HepG2 (cell line): ENCODE measurements around the gene PLCG1. TPM values are rescaled to one million over a fixed set of nuclear protein-coding genes. Genes with fewer than 3 reads are reported as not detected.

ENCODE experiments used
- ATAC-seq: fragments of 200-7000 bp; cut with Tn5 transposase; 3 replicates; pipeline ENCODE4 v1.9.1; 2020; ENCODE audit warnings: mild to moderate bottlenecking, moderate library complexity
- BruUV-seq: library from RNA; stranded (reverse); fragments of 400-500 nt; replicated peaks from 2 replicates; lab custom pipeline; 2021; lab: Mats Ljungman, UMichigan
- CTCF ChIA-PET: fragments of 300-600 bp; formaldehyde crosslinking; extraction: SDS; loops from one replicate; lab custom pipeline; 2021; ENCODE audit warnings: low total read pairs, inconsistent platforms, low intra/inter-chr PET ratio; lab: Yijun Ruan, JAX
- POLR2A ChIA-PET: fragments of 350-600 bp; sonication (Branson Sonifier 250); formaldehyde crosslinking; loops from one replicate; lab custom pipeline; 2020; ENCODE audit warnings: antibody characterized with exemption, inconsistent platforms; lab: Yijun Ruan, JAX
- DNase-seq: peaks from one replicate; pipeline ENCODE4 v3.0.0-alpha.2; 2015; ENCODE audit warnings: low spot score
- FAIRE-seq: peaks from 3 replicates; lab custom pipeline; 2011; peaks lifted over from hg19 to GRCh38; lab: Jason Lieb, UNC
- H2AFZ ChIP-seq: one replicate; pipeline ENCODE4 v1.6.1; 2011; ENCODE audit warnings: low read length, inconsistent platforms
- H3K27ac ChIP-seq: fragments of 300-600 bp; 3 replicates; pipeline ENCODE4 v1.8.0; 2011; ENCODE audit warnings: mixed run types, mild to moderate bottlenecking, mixed read lengths, low read length, inconsistent platforms; ENCODE audit not compliant: insufficient read depth; ENCODE audit errors: extremely low read length
- H3K27me3 ChIP-seq, 2 experiments: fragments of 200-600 bp in 1 of 2; 2 replicates in 1 of 2; 3 replicates in 1 of 2; pipeline versions ENCODE4 v1.6.0 to v1.8.0; 2011; ENCODE audit warnings: low read length in 2 of 2, mild to moderate bottlenecking in 2 of 2, moderate library complexity in 2 of 2, inconsistent platforms in 1 of 2; ENCODE audit not compliant: insufficient read depth in 2 of 2, control insufficient read depth in 1 of 2
- H3K36me3 ChIP-seq, 2 experiments: fragments of 200-600 bp in 1 of 2; replicated peaks in 1 of 2; 2 replicates in 1 of 2; 3 replicates in 1 of 2; pipeline versions ENCODE4 v1.5.1 to v1.8.0; 2011; ENCODE audit warnings: low read length in 2 of 2, inconsistent platforms in 1 of 2; ENCODE audit not compliant: insufficient read depth in 2 of 2, control insufficient read depth in 1 of 2
- H3K4me1 ChIP-seq: 2 replicates; pipeline ENCODE4 v1.5.1; 2012; ENCODE audit warnings: low read length, inconsistent platforms; ENCODE audit not compliant: insufficient read depth
- H3K4me2 ChIP-seq: 2 replicates; pipeline ENCODE4 v1.6.0; 2011; ENCODE audit warnings: low read depth, low read length, inconsistent platforms
- H3K4me3 ChIP-seq, 3 experiments: fragments of 200-600 bp in 1 of 3; sonication (generic), shearing (Covaris generic) in 1 of 3; replicated peaks in 1 of 3; 2 replicates each; pipeline ENCODE4 v1.5.1; 2011 to 2016; ENCODE audit warnings: low read length in 3 of 3, inconsistent platforms in 2 of 3, low read depth in 2 of 3, mild to moderate bottlenecking in 2 of 3, control low read depth in 1 of 3, mixed read lengths in 1 of 3; ENCODE audit not compliant: insufficient read depth in 1 of 3
- H3K79me2 ChIP-seq: one replicate; pipeline ENCODE4 v1.6.1; 2011; ENCODE audit warnings: low read length, inconsistent platforms; ENCODE audit not compliant: insufficient read depth
- H3K9ac ChIP-seq: 2 replicates; pipeline ENCODE4 v1.6.0; 2011; ENCODE audit warnings: mild to moderate bottlenecking, low read depth, low read length, inconsistent platforms; ENCODE audit not compliant: insufficient read depth
- H3K9me3 ChIP-seq: 2 replicates; pipeline ENCODE4 v1.5.1; 2012; ENCODE audit warnings: mild to moderate bottlenecking, low read length
- H4K20me1 ChIP-seq: 2 replicates; pipeline ENCODE4 v1.6.0; 2011; ENCODE audit warnings: inconsistent platforms, mild to moderate bottlenecking, low read length, moderate library complexity; ENCODE audit not compliant: insufficient read depth
- BHLHE40 ChIP-seq: IDR thresholded peaks from 2 replicates; pipeline ENCODE4 v1.6.1; 2011; ENCODE audit warnings: low read length, improper control_type of control experiment
- CEBPZ ChIP-seq: IDR thresholded peaks from 2 replicates; pipeline ENCODE4 v1.6.1; 2012; ENCODE audit warnings: low read length, improper control_type of control experiment
- ELF1 ChIP-seq: sonication (generic); formaldehyde crosslinking; IDR thresholded peaks from 2 replicates; pipeline ENCODE4 v1.4.0; 2020; ENCODE audit warnings: missing genetic modification reagents
- GABPB1 ChIP-seq: IDR thresholded peaks from 2 replicates; pipeline ENCODE4 v1.6.1; 2016; ENCODE audit warnings: mild to moderate bottlenecking, missing genetic modification reagents, moderate library complexity, missing compliant biosample characterization
- KDM3A ChIP-seq: IDR thresholded peaks from 2 replicates; pipeline ENCODE4 v1.6.1; 2018; ENCODE audit warnings: low read depth, missing compliant biosample characterization
- MAFF ChIP-seq: IDR thresholded peaks from 2 replicates; pipeline ENCODE4 v1.6.1; 2011; ENCODE audit warnings: low read depth, low read length, improper control_type of control experiment
- MEF2D ChIP-seq: sonication (generic); formaldehyde crosslinking; IDR thresholded peaks from 2 replicates; pipeline ENCODE4 v1.5.1; 2020; ENCODE audit warnings: mild to moderate bottlenecking, missing genetic modification reagents
- MYC ChIP-seq: sonication (generic); formaldehyde crosslinking; IDR thresholded peaks from 2 replicates; pipeline ENCODE4 v1.9.0; 2021; ENCODE audit warnings: missing genetic modification reagents, borderline replicate concordance
- NBN ChIP-seq: fragments of 450-650 bp; conservative IDR thresholded peaks from 2 replicates; pipeline ENCODE4 v1.6.1; 2017
- SP1 ChIP-seq, 2 experiments: fragments of 450-650 bp in 1 of 2; sonication (generic) in 1 of 2; formaldehyde crosslinking in 1 of 2; IDR thresholded peaks; 2 replicates each; pipeline versions ENCODE4 v1.4.0 to v1.6.1; 2016 to 2020; ENCODE audit warnings: missing genetic modification reagents in 1 of 2
- YY1 ChIP-seq: IDR thresholded peaks from 2 replicates; pipeline ENCODE4 v1.6.1; 2011; ENCODE audit warnings: low read length, low read depth, moderate library complexity, mild to moderate bottlenecking; ENCODE audit not compliant: insufficient read depth, insufficient replicate concordance
- ZBTB38 ChIP-seq: sonication (generic); formaldehyde crosslinking; IDR thresholded peaks from 2 replicates; pipeline ENCODE4 v1.5.1; 2020; ENCODE audit warnings: mild to moderate bottlenecking, missing genetic modification reagents
- ZBTB4 ChIP-seq: sonication (generic); formaldehyde crosslinking; IDR thresholded peaks from 2 replicates; pipeline ENCODE4 v1.4.0; 2020; ENCODE audit warnings: missing genetic modification reagents, mild to moderate bottlenecking, borderline replicate concordance
- ZNF230 ChIP-seq: sonication (generic); formaldehyde crosslinking; IDR thresholded peaks from 2 replicates; pipeline ENCODE4 v1.4.0; 2020; ENCODE audit warnings: mild to moderate bottlenecking, missing genetic modification reagents
- ZNF446 ChIP-seq: sonication (generic); formaldehyde crosslinking; IDR thresholded peaks from 2 replicates; pipeline ENCODE4 v1.5.0; 2020; ENCODE audit warnings: mild to moderate bottlenecking, missing genetic modification reagents
- ZNF576 ChIP-seq: sonication (generic); formaldehyde crosslinking; IDR thresholded peaks from 2 replicates; pipeline ENCODE4 v1.4.0; 2020; ENCODE audit warnings: mild to moderate bottlenecking, missing genetic modification reagents
- WGBS: methylation state at CpG from one replicate; pipeline ENCODE4 v1.1.6; 2017; ENCODE audit warnings: low lambda C conversion rate; 5-methylcytosine and 5-hydroxymethylcytosine counted together
- in situ Hi-C: cut with HindIII; loops from 2 replicates; pipeline ENCODE4 v1.10.0; 2017; ENCODE audit warnings: low pct_unique_long_range_greater_than_20kb; ENCODE audit not compliant: extremely low pct_ligation_motif_present
- intact Hi-C: fragments of 100-400 bp; cut with micrococcal nuclease; formaldehyde crosslinking; loops from one replicate; pipeline ENCODE4 v1.10.0; 2022; ENCODE audit not compliant: unreplicated experiment
- polyA plus RNA-seq, 8 experiments: library from polyadenylated mRNA; depleted of rRNA in 3 of 8; stranded (reverse) in 7 of 8; unstranded in 1 of 8; fragments of >200 nt; fragmentation: Illumina TruSeq in 4 of 8; extraction: Trizol in 4 of 8; gene quantifications; 2 replicates each; pipeline versions ENCODE4 v1.2.1 to v1.2.3, GENCODE V29; 2011 to 2016; ENCODE audit warnings: low read depth in 4 of 8, missing spikeins in 1 of 8, mixed read lengths in 1 of 8; ENCODE audit not compliant: insufficient read depth in 1 of 8
- total RNA-seq, 5 experiments: library from RNA; depleted of rRNA; stranded (reverse); fragments of >200 nt; fragmentation: Illumina TruSeq; extraction: Trizol; gene quantifications; 2 replicates each; pipeline ENCODE4 v1.2.3, GENCODE V29; 2016; ENCODE audit warnings: low read depth in 1 of 5

Gene PLCG1
- total and polyA plus RNA-seq, 2 of the 13 experiments (the other 11 are each of a cell fraction or from before 2014, with no cell fraction given) = 85.3 to 158 TPM

GRCh38 chr20:41173161-41173721 lies 35.9 kb downstream of the PLCG1 start:
- ATAC-seq (peak; percentile 89), DNase-seq (peak; percentile 62), FAIRE-seq (peak; percentile 77)
- Histone ChIP-seq H2AFZ (no peak overlapping the region), H3K36me3 (peaks cover 51 to 79% of the 10 kb centered on the region in 2 experiments), H3K79me2 (no peaks in the 10 kb centered on the region), H3K4me3 (no peak overlapping the region), H3K9me3 (no peaks in the 10 kb centered on the region), H3K27me3 (no peaks in the 10 kb centered on the region), H3K27ac (no peak overlapping the region), H4K20me1 (peaks cover 10% of the 10 kb centered on the region; the same call in 1 of the 2 replicates), H3K4me1 (no peaks in the 10 kb centered on the region), H3K9ac (no peak overlapping the region), H3K4me2 (no peak overlapping the region)
- ChIA-PET POLR2A (interaction anchor here (1.6 kb wide), 1 partner anchor 167 kb away, joined by 12 read pairs; the partner anchor contains the start of gene LPIN3), CTCF (interaction anchor here (1.4 to 3.4 kb wide), 3 partner anchors 38 to 166 kb away, joined by 13 to 76 read pairs (median 13); partner anchors contain the start of gene LPIN3)
- in situ Hi-C loops = loop anchor here (5.0 kb wide), 1 partner anchor 169 kb away; the partner anchor contains the start of gene LPIN3
- no TSS peak for BruUV-seq
- WGBS = 37% methylated on average over 9 of the region's 9 CpGs
- intact Hi-C loops = loop anchor here (1.0 to 2.0 kb wide), 4 partner anchors 36 to 238 kb away; partner anchors contain the start of genes LPIN3 and PLCG1
- TF ChIP-seq ZBTB38 (peak; percentile 39; the same call in 1 of the 2 replicates), ZNF230 (CRISPR knock-in tag) (no peak), ELF1 (CRISPR knock-in tag) (no peak), ZNF446 (CRISPR knock-in tag) (peak; percentile 79; the same call in 1 of the 2 replicates), CEBPZ (no peak), SP1 (IDR thresholded peaks at IDR 0.05) (no peak), SP1 (CRISPR knock-in tag; IDR thresholded peaks at IDR 0.05) (no peak), BHLHE40 (peak; percentile 41; the same call in 1 of the 2 replicates), MYC (CRISPR knock-in tag) (no peak), KDM3A (CRISPR knock-in tag) (peak; percentile 31; the same call in 1 of the 2 replicates), MEF2D (CRISPR knock-in tag) (peak; percentile 33; the same call in 1 of the 2 replicates), NBN (no peak), ZNF576 (CRISPR knock-in tag) (no peak), GABPB1 (CRISPR knock-in tag) (0 out of 2 replicates have a peak, but pooled peaks have one; percentile 11), YY1 (peak; percentile 59), MAFF (0 out of 2 replicates have a peak, but pooled peaks have one; percentile 20), ZBTB4 (CRISPR knock-in tag) (0 out of 2 replicates have a peak, but pooled peaks have one; percentile 76)
